SH-SY5Y (cell line): ENCODE results near the gene PTGIS.

Experiments used
- GATA2 ChIP-seq: IDR thresholded peaks from 2 replicates; pipeline ENCODE4 v1.6.1; 2011; ENCODE audit warnings: mild to moderate bottlenecking, low read depth, low read length
- GATA3 ChIP-seq: IDR thresholded peaks from 2 replicates; pipeline ENCODE4 v1.6.1; 2011; ENCODE audit warnings: low read depth, mild to moderate bottlenecking, low read length, moderate library complexity

- no peak for TF ChIP-seq GATA3
- no peak for TF ChIP-seq GATA2
These were observed 85.3 kb downstream of the PTGIS start, which contains the start of gene KCNB1 for GRCh38 chr20:49482621-49483017.
